HG02759 (cell line): Measurements from ENCODE around the gene SV2B.

Experiments
- ATAC-seq: cut with Tn5 transposase; IDR thresholded peaks from one replicate; pipeline ENCODE4 v1.9.1; 2021; ENCODE audit warnings: mild to moderate bottlenecking, moderate library complexity; ENCODE audit not compliant: unreplicated experiment

Gene SV2B

GRCh38 chr15:91227117-91227516 is 127.1 kb downstream of the SV2B start:
- no peak for ATAC-seq

DNA sequence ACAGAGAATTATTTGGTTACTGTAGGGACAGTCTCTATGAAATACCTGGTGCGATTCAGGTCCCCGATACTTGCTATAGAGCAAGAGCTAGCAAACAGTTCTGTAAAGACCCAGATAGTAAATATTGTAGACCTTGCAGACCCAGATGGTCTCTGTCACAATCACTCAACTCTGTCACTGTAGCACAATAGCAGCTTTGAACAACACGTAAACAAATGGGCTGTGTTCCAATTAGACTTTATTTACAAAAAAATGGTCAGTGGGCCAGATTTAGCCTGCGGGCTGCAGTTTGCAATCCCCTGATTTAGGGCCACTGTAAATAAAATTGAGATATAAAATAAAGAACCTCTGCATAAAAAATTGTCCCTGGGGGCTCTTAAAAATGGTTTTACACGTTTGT is 127.7 kb downstream of the SV2B start:
- no peak for ATAC-seq

DNA sequence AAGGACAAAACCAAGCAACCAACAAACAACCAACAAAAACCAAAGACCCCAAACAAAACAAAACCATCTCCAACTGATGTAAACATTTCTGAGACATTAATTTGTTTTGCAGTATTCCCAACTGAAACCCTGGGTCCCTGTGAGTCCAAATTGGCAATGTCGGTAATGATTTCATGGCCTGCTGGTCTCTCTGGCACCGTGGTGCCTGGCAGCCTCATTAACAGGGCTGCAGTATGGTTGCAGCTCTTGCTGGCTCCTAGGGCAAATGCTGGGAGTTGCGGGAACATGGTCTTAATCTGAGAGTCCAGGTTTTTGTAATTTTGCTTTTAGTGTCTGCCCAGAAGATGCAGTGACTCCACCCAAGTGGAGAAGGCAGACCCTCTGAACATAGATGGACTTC is 128.3 kb downstream of the SV2B start:
- ATAC-seq: no peak

- ATAC-seq: no peak
These were observed 128.8 kb downstream of the SV2B start for GRCh38 chr15:91228890-91229289.

DNA sequence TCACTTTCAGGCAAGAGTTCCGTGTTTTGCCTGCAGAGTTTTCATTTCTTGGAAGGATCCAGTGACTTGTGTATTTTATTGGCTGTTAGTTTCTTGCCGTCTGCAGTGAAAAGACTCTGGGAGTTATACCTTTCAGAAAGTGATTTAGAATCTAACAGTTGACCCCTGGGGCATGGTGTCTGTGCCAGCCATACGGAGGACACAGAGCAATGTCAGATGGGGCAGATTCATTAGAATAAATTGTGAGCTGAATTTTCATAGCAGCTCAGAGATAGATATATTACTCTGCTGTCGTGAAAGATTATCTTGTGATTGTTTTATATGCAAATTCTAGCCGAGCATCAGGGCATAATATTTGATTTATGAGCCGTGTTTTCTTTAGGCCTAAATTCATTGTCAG is 131.6 kb downstream of the SV2B start:
- no peak for ATAC-seq

- ATAC-seq: no peak
These were observed 134.7 kb downstream of the SV2B start for GRCh38 chr15:91234759-91235158.

- ATAC-seq: no peak
These were observed 135.3 kb downstream of the SV2B start for GRCh38 chr15:91235376-91235775.

DNA sequence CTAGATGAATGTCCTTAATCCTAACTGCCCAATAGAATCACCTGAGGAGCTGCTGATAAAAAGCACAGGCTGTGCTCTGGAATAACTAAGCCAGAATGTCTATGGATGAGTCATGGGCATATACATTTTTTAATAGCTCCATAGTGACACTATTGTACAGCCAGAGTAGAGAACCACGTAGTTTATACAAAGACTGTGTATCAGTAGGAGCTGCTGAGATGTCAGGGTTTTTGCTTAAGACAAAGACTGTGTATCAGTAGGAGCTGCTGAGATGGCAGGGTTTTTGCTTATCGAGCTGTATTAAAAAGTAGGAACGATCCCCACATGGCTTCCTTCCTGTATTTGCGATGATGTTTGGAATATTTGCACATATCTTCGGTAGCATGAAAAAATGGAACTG is 137.4 kb downstream of the SV2B start:
- ATAC-seq: no peak

DNA sequence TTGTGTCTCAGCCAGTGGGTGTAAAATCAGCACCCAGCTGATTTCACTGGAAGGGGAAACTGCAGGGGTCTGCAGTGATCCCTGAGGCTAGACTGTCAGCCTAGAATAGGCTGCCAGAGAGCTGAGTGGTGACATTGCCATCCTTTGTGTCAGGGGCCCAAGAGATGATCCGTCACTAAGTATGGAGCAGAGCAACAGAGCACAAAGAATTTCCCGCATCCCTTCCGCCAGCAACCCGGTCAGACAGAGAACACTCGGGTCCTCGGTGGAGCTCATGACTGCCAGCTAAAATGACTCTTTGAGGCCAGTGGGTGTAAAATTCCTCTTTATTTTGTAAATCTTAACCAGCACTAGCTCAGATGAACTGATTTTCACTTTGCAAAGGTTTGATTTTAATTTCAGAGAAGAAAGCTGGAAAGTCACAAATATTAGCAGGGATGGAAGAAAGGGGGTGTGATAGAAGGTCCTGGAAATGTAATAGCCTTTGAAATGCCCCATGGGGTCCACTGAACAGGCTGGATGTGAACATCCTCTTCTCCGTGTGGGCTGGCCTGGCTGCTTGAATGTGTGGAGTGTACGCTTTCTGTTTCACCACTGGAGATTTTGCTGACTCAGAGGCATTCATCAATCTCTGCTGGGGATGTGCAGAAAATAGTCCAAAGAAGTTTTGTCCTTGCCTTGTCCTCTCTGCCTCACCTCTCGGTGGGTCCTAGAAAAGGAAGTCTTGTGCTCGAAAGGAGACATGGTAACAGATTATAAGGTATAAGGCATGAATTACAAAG is 138.8 kb downstream of the SV2B start:
- no peak for ATAC-seq

GRCh38 chr15:91243826-91244225 is 143.8 kb downstream of the SV2B start:
- no peak for ATAC-seq

DNA sequence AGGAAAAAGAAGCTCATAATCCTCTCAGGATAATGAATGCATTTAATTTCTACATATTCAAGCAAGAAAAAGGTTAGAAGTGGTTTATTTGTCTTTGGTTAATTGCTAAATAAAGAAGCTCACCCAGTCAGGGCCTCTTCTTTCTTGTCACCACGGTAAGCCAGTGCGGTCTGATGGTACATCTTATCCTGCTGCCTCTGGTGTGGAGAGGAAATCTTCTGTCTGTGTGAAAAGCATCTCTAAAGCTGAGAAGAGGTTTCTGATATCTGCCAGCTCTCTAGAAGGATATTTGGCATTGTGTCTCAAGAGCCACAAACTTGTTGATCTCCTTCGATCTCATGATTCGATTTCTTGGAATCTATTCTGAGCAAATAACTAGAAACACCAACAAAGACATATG is 144.9 kb downstream of the SV2B start:
- no peak for ATAC-seq

- ATAC-seq: no peak
These were observed 146.9 kb downstream of the SV2B start for GRCh38 chr15:91246998-91247397.

DNA sequence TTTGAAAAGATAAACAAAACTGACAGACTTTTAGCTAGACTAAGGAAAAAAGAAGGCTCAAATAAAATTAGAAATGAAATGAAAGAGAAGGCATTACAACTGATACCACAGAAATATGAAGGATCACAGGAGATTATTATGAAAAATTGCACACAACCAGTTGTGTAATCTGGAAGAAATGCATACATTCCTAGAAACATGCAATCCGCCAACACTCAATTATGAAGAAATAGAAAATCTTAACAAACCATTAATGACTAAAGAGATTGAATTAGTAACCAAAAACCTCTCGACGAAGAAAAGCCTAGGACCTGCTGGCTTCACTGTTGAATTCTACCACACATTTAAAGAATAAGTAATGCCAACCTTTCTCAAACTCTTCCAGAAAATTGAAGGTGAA is 149.5 kb downstream of the SV2B start:
- no peak for ATAC-seq

- ATAC-seq: no peak
These were observed 152.3 kb downstream of the SV2B start for GRCh38 chr15:91252322-91252721.

GRCh38 chr15:91252756-91253155 is 152.7 kb downstream of the SV2B start:
- no peak for ATAC-seq

- no peak for ATAC-seq
These were observed 153.5 kb downstream of the SV2B start for GRCh38 chr15:91253605-91254004.

DNA sequence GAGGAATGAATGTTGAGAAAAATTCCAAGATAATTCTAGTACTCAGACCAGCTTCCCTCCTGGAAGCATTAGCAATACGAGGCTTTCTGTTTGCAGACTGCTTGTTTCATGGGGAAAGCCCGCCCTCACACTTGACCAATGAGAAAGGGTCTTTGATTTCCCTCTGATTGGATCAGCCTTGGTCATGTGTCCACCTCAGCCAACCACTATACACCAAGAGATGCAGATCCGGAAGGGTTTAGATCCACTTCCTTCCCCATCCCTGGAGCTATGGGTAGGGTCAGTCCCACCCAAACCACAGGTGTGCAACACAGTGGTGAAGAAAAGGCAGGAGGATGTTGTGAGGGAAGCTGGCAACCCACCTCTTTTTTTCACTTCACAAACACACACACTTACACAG is 154.7 kb downstream of the SV2B start:
- no peak for ATAC-seq

- ATAC-seq: no peak
These were observed 155.7 kb downstream of the SV2B start for GRCh38 chr15:91255670-91256192.

GRCh38 chr15:91257746-91258414 is 157.8 kb downstream of the SV2B start:
- ATAC-seq: no peak

GRCh38 chr15:91258415-91258759 is 158.3 kb downstream of the SV2B start:
- no peak for ATAC-seq

DNA sequence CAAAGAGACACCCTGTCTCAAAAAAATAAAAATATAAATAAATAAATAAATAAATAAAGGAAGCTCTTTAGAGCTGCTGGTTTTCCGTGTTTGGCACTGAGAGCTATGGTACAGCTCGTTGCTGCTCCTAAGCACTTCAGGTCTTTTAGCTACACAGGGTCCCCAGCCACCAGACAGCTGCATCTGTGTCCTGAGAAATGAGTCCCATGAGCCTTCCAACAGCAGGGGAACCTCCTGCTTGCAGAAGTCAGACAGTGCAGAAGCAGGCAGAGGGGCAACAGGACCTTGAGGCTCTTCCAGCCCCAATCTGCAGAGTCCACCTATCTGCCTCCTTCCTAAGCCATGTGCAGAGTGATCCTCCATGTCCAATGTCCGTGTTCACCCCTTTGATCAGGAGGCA is 159.0 kb downstream of the SV2B start:
- ATAC-seq: no peak

GRCh38 chr15:91261345-91261744 is 161.3 kb downstream of the SV2B start:
- no peak for ATAC-seq
